ENCODE data around the gene CORO2A. TPM values are rescaled to one million over a fixed set of nuclear protein-coding genes. Genes with fewer than 3 reads are reported as not detected.

The CORO2A gene
- total RNA-seq, 4 donors from 2014 or later = 2.8 to 4.6 (median 4.2) TPM

- H3K9me3 ChIP-seq = no peaks in the 10 kb centered on the region
- H3K4me1 ChIP-seq = no peaks in the 10 kb centered on the region
- TF ChIP-seq CTCF (IDR thresholded peaks at IDR 0.05) (no peak), POLR2A (IDR thresholded peaks at IDR 0.05) (no peak)
- H3K36me3 ChIP-seq = no peaks in the 10 kb centered on the region
- H3K27me3 ChIP-seq = no peaks in the 10 kb centered on the region
- no peak overlapping the region for H3K27ac ChIP-seq
- intact Hi-C loops (cut with DNase I; ENCODE audit: low total_unique reads) = loop anchor here (10.0 kb wide), 1 partner anchor 45 kb away; the partner anchor contains the start of gene TBC1D2
- no peak overlapping the region for H3K4me3 ChIP-seq
- DNase-seq = no peak
These were observed 17.1 kb upstream of the CORO2A start for GRCh38 chr9:98209530-98209929.

- H3K27ac ChIP-seq = no peak overlapping the region
- no peak for TF ChIP-seq POLR2A (IDR thresholded peaks at IDR 0.05)
- TF ChIP-seq CTCF (IDR thresholded peaks at IDR 0.05) = no peak
- H3K27me3 ChIP-seq = no peaks in the 10 kb centered on the region
- intact Hi-C loops (cut with DNase I; ENCODE audit: low total_unique reads) = loop anchor here (10.0 kb wide), 1 partner anchor 46 kb away; the partner anchor contains the start of gene TBC1D2
- no peaks in the 10 kb centered on the region for H3K9me3 ChIP-seq
- no peaks in the 10 kb centered on the region for H3K4me1 ChIP-seq
- no peak overlapping the region for H3K4me3 ChIP-seq
- no peak for DNase-seq
- H3K36me3 ChIP-seq = no peaks in the 10 kb centered on the region
These were observed 16.2 kb upstream of the CORO2A start for GRCh38 chr9:98208635-98209034.

- intact Hi-C loops (cut with DNase I; ENCODE audit: low total_unique reads) = loop anchor here (10.0 kb wide), 1 partner anchor 47 kb away; the partner anchor contains the start of gene TBC1D2
- Histone ChIP-seq H3K4me1 (no peaks in the 10 kb centered on the region), H3K9me3 (no peaks in the 10 kb centered on the region), H3K4me3 (no peak overlapping the region), H3K36me3 (no peaks in the 10 kb centered on the region), H3K27me3 (no peaks in the 10 kb centered on the region), H3K27ac (no peak overlapping the region)
- no peak for DNase-seq
- TF ChIP-seq POLR2A (IDR thresholded peaks at IDR 0.05) = no peak
- TF ChIP-seq CTCF (IDR thresholded peaks at IDR 0.05) = no peak
These were observed 15.2 kb upstream of the CORO2A start for GRCh38 chr9:98207606-98208005.

- H3K36me3 ChIP-seq = no peaks in the 10 kb centered on the region
- intact Hi-C loops (cut with DNase I; ENCODE audit: low total_unique reads) = loop anchor here (10.0 kb wide), 1 partner anchor 48 kb away; the partner anchor contains the start of gene TBC1D2
- H3K27ac ChIP-seq = no peak overlapping the region
- H3K4me1 ChIP-seq = no peaks in the 10 kb centered on the region
- DNase-seq = no peak
- H3K27me3 ChIP-seq = no peaks in the 10 kb centered on the region
- no peaks in the 10 kb centered on the region for H3K9me3 ChIP-seq
- H3K4me3 ChIP-seq = no peak overlapping the region
- TF ChIP-seq POLR2A (IDR thresholded peaks at IDR 0.05) (no peak), CTCF (IDR thresholded peaks at IDR 0.05) (no peak)
These were observed 14.3 kb upstream of the CORO2A start for GRCh38 chr9:98206754-98207153.

GRCh38 chr9:98204692-98205091 lies 12.3 kb upstream of the CORO2A start:
- Histone ChIP-seq H3K36me3 (no peaks in the 10 kb centered on the region), H3K4me3 (no peak overlapping the region), H3K9me3 (no peaks in the 10 kb centered on the region), H3K27me3 (no peaks in the 10 kb centered on the region), H3K4me1 (no peaks in the 10 kb centered on the region), H3K27ac (no peak overlapping the region)
- DNase-seq = no peak
- intact Hi-C loops (cut with DNase I; ENCODE audit: low total_unique reads) = loop anchor here (10.0 kb wide), 1 partner anchor 50 kb away; the partner anchor contains the start of gene TBC1D2
- TF ChIP-seq POLR2A (IDR thresholded peaks at IDR 0.05) = no peak
- TF ChIP-seq CTCF (IDR thresholded peaks at IDR 0.05) = no peak
